Ovary (tissue), 3 donors: ENCODE measurements around the gene BMP4.

Source experiments
- EP300 ChIP-seq: sonication (generic); formaldehyde crosslinking; IDR thresholded peaks from one replicate; pipeline ENCODE4 v1.6.1; 2017; ENCODE audit warnings: antibody characterized with exemption
- POLR2A ChIP-seq: fragments of 450-650 bp; IDR thresholded peaks from one replicate; pipeline ENCODE4 v1.6.1; 2017; ENCODE audit warnings: antibody characterized with exemption, mild to moderate bottlenecking, moderate library complexity
- TF ChIP-seq, protein P1 (sequence below), 3 donors: fragments of 450-650 bp in 2 of 3; fragments of 200-600 bp in 1 of 3; IDR thresholded peaks; one replicate each; pipeline versions ENCODE4 v1.5.1 to v1.8.0; 2016 to 2022; ENCODE audit warnings: antibody characterized with exemption in 3 of 3, mild to moderate bottlenecking in 1 of 3
- donor health status: DM: no; HTN: no; CAD: no.

DNA sequence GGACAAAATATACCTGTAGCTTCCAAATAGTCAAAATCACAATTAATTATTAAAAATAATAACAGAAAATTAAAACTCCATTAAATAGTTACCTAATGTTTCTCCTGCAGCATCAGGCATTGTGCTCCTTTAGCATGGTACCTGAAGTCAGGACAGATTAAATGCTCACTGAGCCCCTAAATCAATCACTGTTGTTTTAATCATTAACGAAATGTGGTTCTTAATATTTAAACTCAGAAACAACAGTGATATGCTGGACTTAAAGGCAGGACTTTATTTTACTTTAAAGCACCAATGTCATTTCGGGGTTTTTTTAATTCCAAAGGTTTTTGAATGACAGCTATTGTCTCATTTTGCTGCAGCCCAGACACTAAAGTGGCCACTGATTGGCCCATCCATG lies 2.0 kb upstream of the BMP4 start:
- TF ChIP-seq, protein P1, sequence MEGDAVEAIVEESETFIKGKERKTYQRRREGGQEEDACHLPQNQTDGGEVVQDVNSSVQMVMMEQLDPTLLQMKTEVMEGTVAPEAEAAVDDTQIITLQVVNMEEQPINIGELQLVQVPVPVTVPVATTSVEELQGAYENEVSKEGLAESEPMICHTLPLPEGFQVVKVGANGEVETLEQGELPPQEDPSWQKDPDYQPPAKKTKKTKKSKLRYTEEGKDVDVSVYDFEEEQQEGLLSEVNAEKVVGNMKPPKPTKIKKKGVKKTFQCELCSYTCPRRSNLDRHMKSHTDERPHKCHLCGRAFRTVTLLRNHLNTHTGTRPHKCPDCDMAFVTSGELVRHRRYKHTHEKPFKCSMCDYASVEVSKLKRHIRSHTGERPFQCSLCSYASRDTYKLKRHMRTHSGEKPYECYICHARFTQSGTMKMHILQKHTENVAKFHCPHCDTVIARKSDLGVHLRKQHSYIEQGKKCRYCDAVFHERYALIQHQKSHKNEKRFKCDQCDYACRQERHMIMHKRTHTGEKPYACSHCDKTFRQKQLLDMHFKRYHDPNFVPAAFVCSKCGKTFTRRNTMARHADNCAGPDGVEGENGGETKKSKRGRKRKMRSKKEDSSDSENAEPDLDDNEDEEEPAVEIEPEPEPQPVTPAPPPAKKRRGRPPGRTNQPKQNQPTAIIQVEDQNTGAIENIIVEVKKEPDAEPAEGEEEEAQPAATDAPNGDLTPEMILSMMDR (IDR thresholded peaks at IDR 0.05), result no peak
- TF ChIP-seq POLR2A (no peak), EP300 (no peak)
